ENCODE measurements around the gene HOXD8. TPM values are rescaled to one million over a fixed set of nuclear protein-coding genes. Genes with fewer than 3 reads are reported as not detected.

HOXD8 gene
- total and polyA plus RNA-seq, 9 of the 15 experiments (the other 6 are each of a cell fraction or from before 2014, with no cell fraction given) = 0.04 to 0.15 TPM; not detected in 7

DNA sequence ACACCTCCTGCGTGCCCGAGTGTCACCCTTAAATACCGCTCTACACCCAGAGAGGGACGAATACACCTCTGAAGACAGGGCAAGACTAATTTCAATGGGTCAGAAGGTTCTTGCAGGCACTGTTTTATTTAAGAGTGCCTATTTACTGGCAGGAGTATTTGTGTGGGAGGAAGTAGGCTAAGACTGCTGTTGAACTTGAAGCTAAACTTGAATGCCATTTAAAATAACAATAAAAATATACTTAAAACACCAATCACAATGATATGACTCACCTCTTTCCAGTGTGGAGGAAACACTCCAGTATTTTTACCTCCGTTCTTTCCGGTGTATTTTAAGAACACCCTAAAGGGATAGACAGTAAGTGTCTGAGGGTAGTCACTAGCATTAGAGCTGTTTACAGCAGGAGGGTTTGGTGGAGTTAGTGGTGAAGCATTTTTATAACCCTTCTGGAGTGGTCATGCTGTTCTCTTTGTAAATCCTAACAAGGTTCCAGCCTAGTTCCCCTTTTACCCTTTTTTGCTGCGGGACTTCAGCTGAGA, 49.3 kb downstream of the HOXD8 start:
- POLR2A ChIA-PET = interaction anchor here (0.7 kb wide), 1 partner anchor 39 kb away, joined by 3 read pairs; no protein-coding TSS in a partner anchor
- DNase-seq (ENCODE audit: extremely low read depth in 1 of 4, low spot score in 3 of 4) (no peak), FAIRE-seq (no peak), ATAC-seq (no peak; the same call in 2 of the 3 replicates)
- H3K27ac ChIP-seq (ENCODE audit: extremely low read depth, low read depth, low read length) = no peak overlapping the region
- TF ChIP-seq HDAC6 (IDR thresholded peaks at IDR 0.05; ENCODE audit: low read depth, low read length) = no peak
- TF ChIP-seq ARNT (IDR thresholded peaks at IDR 0.05) = no peak
- no peak for TF ChIP-seq SAP30 (IDR thresholded peaks at IDR 0.05; ENCODE audit: borderline replicate concordance, insufficient read depth, low read depth, low read length, poor library complexity, severe bottlenecking)
- no peak for TF ChIP-seq ZNF263 (CRISPR knock-in tag; IDR thresholded peaks at IDR 0.05; ENCODE audit: borderline replicate concordance)
- in situ Hi-C loops (cut with MboI) (no loop called here), intact Hi-C loops (cut with micrococcal nuclease) (no loop called here)
- H3K79me2 ChIP-seq (ENCODE audit: control insufficient read depth, insufficient read depth, low read length) = no peaks in the 10 kb centered on the region
- no TSS peak for BruUV-seq (replicated peaks)
- no peak overlapping the region for H3K4me3 ChIP-seq
- no peak overlapping the region for H2AFZ ChIP-seq (ENCODE audit: low read depth, low read length)
- H4K20me1 ChIP-seq (replicated peaks; ENCODE audit: control insufficient read depth, insufficient read depth, low read length) = no peaks in the 10 kb centered on the region; the same call in 1 of the 2 replicates
- no peaks in the 10 kb centered on the region for H3K9me1 ChIP-seq (ENCODE audit: control insufficient read depth, insufficient read depth, low read length)
- no peaks in the 10 kb centered on the region for H3K36me3 ChIP-seq (ENCODE audit: control insufficient read depth, insufficient read depth, low read length)
- H3K4me1 ChIP-seq (replicated peaks in 1 of 2; ENCODE audit: control insufficient read depth in 2 of 2, insufficient read depth in 2 of 2, low read length in 2 of 2) = peaks cover 0 to 20% of the 10 kb centered on the region in 2 experiments; a peak in 2 of 5 replicates
- no peak overlapping the region for H3K4me2 ChIP-seq (ENCODE audit: insufficient read depth, low read length)
- 8% methylated on average over 7 of the region's 7 CpGs for WGBS (ENCODE audit: insufficient coverage, low coverage, missing lambda C conversion rate)
- no peaks in the 10 kb centered on the region for H3K9me3 ChIP-seq (replicated peaks; ENCODE audit: control insufficient read depth, insufficient read depth, low read depth, low read length)
- CTCF ChIA-PET (ENCODE audit: low intra/inter-chr PET ratio) = interaction anchor here (0.7 kb wide), 1 partner anchor 1581 kb away, joined by 3 read pairs; no protein-coding TSS in a partner anchor
- H3K27me3 ChIP-seq (ENCODE audit: control insufficient read depth in 2 of 2, insufficient read depth in 2 of 2, low read length in 2 of 2) = peaks cover 52 to 62% of the 10 kb centered on the region in 2 experiments
- no peak overlapping the region for H3K9ac ChIP-seq (ENCODE audit: insufficient read depth in 1 of 2, low read depth in 2 of 2, low read length in 2 of 2)

DNA sequence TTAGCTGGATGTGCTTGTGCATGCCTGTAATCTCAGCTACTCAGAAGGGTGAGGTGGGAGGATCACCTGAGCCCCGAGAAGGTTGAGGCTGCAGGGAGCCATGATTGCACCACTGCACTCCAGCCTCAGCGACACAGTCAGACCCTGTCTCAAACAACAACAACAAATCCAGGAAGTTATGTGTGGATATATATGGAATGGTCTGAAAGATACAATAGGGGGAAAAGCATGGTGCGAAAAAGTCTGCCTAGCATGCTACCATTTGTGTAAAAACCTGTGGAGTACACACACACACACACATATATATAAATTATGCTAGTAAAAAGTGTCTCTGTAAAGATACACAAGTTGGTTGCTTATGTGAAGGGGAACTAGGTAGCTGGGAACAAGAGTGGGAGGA, 52.0 kb downstream of the HOXD8 start:
- intact Hi-C loops (cut with micrococcal nuclease) = no loop called here
- FAIRE-seq = no peak
- Histone ChIP-seq H3K4me1 (replicated peaks in 1 of 2; ENCODE audit: control insufficient read depth in 2 of 2, insufficient read depth in 2 of 2, low read length in 2 of 2) (peaks cover 0 to 9% of the 10 kb centered on the region in 2 experiments; a peak in 1 of 5 replicates), H3K36me3 (ENCODE audit: control insufficient read depth, insufficient read depth, low read length) (no peaks in the 10 kb centered on the region), H3K27me3 (ENCODE audit: control insufficient read depth in 2 of 2, insufficient read depth in 2 of 2, low read length in 2 of 2) (peaks cover 39 to 55% of the 10 kb centered on the region in 2 experiments), H3K4me3 (no peak overlapping the region), H3K9ac (ENCODE audit: insufficient read depth in 1 of 2, low read depth in 2 of 2, low read length in 2 of 2) (no peak overlapping the region), H3K79me2 (ENCODE audit: control insufficient read depth, insufficient read depth, low read length) (no peaks in the 10 kb centered on the region), H3K27ac (ENCODE audit: extremely low read depth, low read depth, low read length) (no peak overlapping the region), H3K9me1 (ENCODE audit: control insufficient read depth, insufficient read depth, low read length) (no peaks in the 10 kb centered on the region), H3K4me2 (ENCODE audit: insufficient read depth, low read length) (no peak overlapping the region), H2AFZ (ENCODE audit: low read depth, low read length) (no peak overlapping the region), H4K20me1 (replicated peaks; ENCODE audit: control insufficient read depth, insufficient read depth, low read length) (no peaks in the 10 kb centered on the region), H3K9me3 (replicated peaks; ENCODE audit: control insufficient read depth, insufficient read depth, low read depth, low read length) (no peaks in the 10 kb centered on the region)
- 2% methylated on average over 3 of the region's 3 CpGs for WGBS (ENCODE audit: insufficient coverage, low coverage, missing lambda C conversion rate)
- POLR2A ChIA-PET = interaction anchor here (1.0 kb wide), 1 partner anchor 21 kb away, joined by 3 read pairs; no protein-coding TSS in a partner anchor
- ATAC-seq = no peak
- DNase-seq (ENCODE audit: extremely low read depth in 1 of 4, low spot score in 3 of 4) = no peak
- BruUV-seq (replicated peaks) = no TSS peak
- CTCF ChIA-PET (ENCODE audit: low intra/inter-chr PET ratio) = no interaction called here
- TF ChIP-seq ASH1L (IDR thresholded peaks at IDR 0.05; ENCODE audit: borderline replicate concordance, low read depth, partially characterized antibody) (no peak), EZH2 (IDR thresholded peaks at IDR 0.05; ENCODE audit: borderline replicate concordance, low read depth, low read length) (no peak), TAF15 (IDR thresholded peaks at IDR 0.05; ENCODE audit: low read depth, low read length) (no peak), CBFB (CRISPR knock-in tag; IDR thresholded peaks at IDR 0.05) (no peak), C11orf30 (IDR thresholded peaks at IDR 0.05; ENCODE audit: low read depth) (no peak), ZNF408 (CRISPR knock-in tag; IDR thresholded peaks at IDR 0.05; ENCODE audit: low read depth) (no peak), SMAD2 (IDR thresholded peaks at IDR 0.05; ENCODE audit: low read depth, low read length) (no peak), L3MBTL2 (IDR thresholded peaks at IDR 0.05) (no peak)
- TF ChIP-seq, protein P1, sequence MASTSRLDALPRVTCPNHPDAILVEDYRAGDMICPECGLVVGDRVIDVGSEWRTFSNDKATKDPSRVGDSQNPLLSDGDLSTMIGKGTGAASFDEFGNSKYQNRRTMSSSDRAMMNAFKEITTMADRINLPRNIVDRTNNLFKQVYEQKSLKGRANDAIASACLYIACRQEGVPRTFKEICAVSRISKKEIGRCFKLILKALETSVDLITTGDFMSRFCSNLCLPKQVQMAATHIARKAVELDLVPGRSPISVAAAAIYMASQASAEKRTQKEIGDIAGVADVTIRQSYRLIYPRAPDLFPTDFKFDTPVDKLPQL (IDR thresholded peaks at IDR 0.05; ENCODE audit: extremely low read depth, insufficient read length) = no peak
- TF ChIP-seq, protein P2, sequence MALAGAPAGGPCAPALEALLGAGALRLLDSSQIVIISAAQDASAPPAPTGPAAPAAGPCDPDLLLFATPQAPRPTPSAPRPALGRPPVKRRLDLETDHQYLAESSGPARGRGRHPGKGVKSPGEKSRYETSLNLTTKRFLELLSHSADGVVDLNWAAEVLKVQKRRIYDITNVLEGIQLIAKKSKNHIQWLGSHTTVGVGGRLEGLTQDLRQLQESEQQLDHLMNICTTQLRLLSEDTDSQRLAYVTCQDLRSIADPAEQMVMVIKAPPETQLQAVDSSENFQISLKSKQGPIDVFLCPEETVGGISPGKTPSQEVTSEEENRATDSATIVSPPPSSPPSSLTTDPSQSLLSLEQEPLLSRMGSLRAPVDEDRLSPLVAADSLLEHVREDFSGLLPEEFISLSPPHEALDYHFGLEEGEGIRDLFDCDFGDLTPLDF (CRISPR knock-in tag; IDR thresholded peaks at IDR 0.05) = no peak
- in situ Hi-C loops (cut with MboI) = no loop called here

Data from K562 (cell line).